Neutrophil (primary cell): Measurements from ENCODE around the gene OPHN1.

Source experiments
- H3K27ac ChIP-seq: fragments of 200-600 bp; sonication (generic); 2 replicates; pipeline ENCODE4 v1.5.1; 2016; ENCODE audit warnings: mild to moderate bottlenecking, moderate library complexity
- H3K27me3 ChIP-seq: fragments of 200-600 bp; sonication (generic); 2 replicates; pipeline ENCODE4 v1.6.0; 2016; ENCODE audit warnings: mild to moderate bottlenecking
- H3K36me3 ChIP-seq: fragments of 200-600 bp; sonication (generic); 2 replicates; pipeline ENCODE4 v1.5.1; 2017
- H3K4me1 ChIP-seq, 2 experiments: fragments of 200-600 bp in 1 of 2; sonication (generic) in 1 of 2; 1 replicate in 1 of 2; 2 replicates in 1 of 2; pipeline versions ENCODE4 v1.5.1 to v1.6.1; 2013 to 2016; ENCODE audit warnings: low read depth in 1 of 2, low read length in 1 of 2, mild to moderate bottlenecking in 1 of 2, moderate library complexity in 1 of 2; ENCODE audit not compliant: control insufficient read depth in 1 of 2, insufficient read depth in 1 of 2
- H3K4me3 ChIP-seq, 2 experiments: fragments of 200-600 bp in 1 of 2; sonication (generic) in 1 of 2; 1 replicate in 1 of 2; 2 replicates in 1 of 2; pipeline ENCODE4 v1.5.1; 2013 to 2016; ENCODE audit warnings: low read depth in 1 of 2, low read length in 1 of 2, mild to moderate bottlenecking in 1 of 2, moderate library complexity in 1 of 2
- H3K9me3 ChIP-seq: fragments of 200-600 bp; sonication (generic); 2 replicates; pipeline ENCODE4 v1.5.1; 2016
- TF ChIP-seq, protein P1 (sequence below): fragments of 200-600 bp; sonication (generic); IDR thresholded peaks from 2 replicates; pipeline ENCODE4 v1.5.1; 2016; ENCODE audit warnings: antibody characterized with exemption

The OPHN1 gene

GRCh38 chrX:68416592-68416991 is 16.7 kb downstream of the OPHN1 start:
- no peak overlapping the region for H3K4me3 ChIP-seq
- H3K4me1 ChIP-seq, result peaks cover 11 to 24% of the 10 kb centered on the region in 2 experiments
- no peaks in the 10 kb centered on the region for H3K27me3 ChIP-seq
- H3K36me3 ChIP-seq, result no peaks in the 10 kb centered on the region
- TF ChIP-seq, protein P1, sequence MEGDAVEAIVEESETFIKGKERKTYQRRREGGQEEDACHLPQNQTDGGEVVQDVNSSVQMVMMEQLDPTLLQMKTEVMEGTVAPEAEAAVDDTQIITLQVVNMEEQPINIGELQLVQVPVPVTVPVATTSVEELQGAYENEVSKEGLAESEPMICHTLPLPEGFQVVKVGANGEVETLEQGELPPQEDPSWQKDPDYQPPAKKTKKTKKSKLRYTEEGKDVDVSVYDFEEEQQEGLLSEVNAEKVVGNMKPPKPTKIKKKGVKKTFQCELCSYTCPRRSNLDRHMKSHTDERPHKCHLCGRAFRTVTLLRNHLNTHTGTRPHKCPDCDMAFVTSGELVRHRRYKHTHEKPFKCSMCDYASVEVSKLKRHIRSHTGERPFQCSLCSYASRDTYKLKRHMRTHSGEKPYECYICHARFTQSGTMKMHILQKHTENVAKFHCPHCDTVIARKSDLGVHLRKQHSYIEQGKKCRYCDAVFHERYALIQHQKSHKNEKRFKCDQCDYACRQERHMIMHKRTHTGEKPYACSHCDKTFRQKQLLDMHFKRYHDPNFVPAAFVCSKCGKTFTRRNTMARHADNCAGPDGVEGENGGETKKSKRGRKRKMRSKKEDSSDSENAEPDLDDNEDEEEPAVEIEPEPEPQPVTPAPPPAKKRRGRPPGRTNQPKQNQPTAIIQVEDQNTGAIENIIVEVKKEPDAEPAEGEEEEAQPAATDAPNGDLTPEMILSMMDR, result no peak
- H3K27ac ChIP-seq, result no peak overlapping the region
- no peaks in the 10 kb centered on the region for H3K9me3 ChIP-seq

- peaks cover 11 to 24% of the 10 kb centered on the region in 2 experiments for H3K4me1 ChIP-seq
- H3K27ac ChIP-seq, result no peak overlapping the region
- no peaks in the 10 kb centered on the region for H3K9me3 ChIP-seq
- no peaks in the 10 kb centered on the region for H3K27me3 ChIP-seq
- TF ChIP-seq, protein P1, result no peak
- H3K36me3 ChIP-seq, result no peaks in the 10 kb centered on the region
- no peak overlapping the region for H3K4me3 ChIP-seq
Measured at GRCh38 chrX:68415316-68415715, 18.0 kb downstream of the OPHN1 start.

- Histone ChIP-seq H3K27me3 (no peaks in the 10 kb centered on the region), H3K4me3 (no peak overlapping the region), H3K27ac (no peak overlapping the region), H3K4me1 (peaks cover 5 to 12% of the 10 kb centered on the region in 2 experiments), H3K9me3 (no peaks in the 10 kb centered on the region), H3K36me3 (no peaks in the 10 kb centered on the region)
- TF ChIP-seq, protein P1, result no peak
Measured at GRCh38 chrX:68413254-68413653, 20.0 kb downstream of the OPHN1 start.

- no peak overlapping the region for H3K4me3 ChIP-seq
- TF ChIP-seq, protein P1, result no peak
- H3K27ac ChIP-seq, result no peak overlapping the region
- H3K36me3 ChIP-seq, result no peaks in the 10 kb centered on the region
- H3K4me1 ChIP-seq, result peaks cover 5 to 12% of the 10 kb centered on the region in 2 experiments
- H3K9me3 ChIP-seq, result no peaks in the 10 kb centered on the region
- no peaks in the 10 kb centered on the region for H3K27me3 ChIP-seq
Measured at GRCh38 chrX:68411729-68412128, 21.6 kb downstream of the OPHN1 start.

GRCh38 chrX:68409194-68409593 is 24.1 kb downstream of the OPHN1 start:
- no peaks in the 10 kb centered on the region for H3K36me3 ChIP-seq
- H3K27ac ChIP-seq, result no peak overlapping the region
- H3K4me3 ChIP-seq, result no peak overlapping the region
- H3K27me3 ChIP-seq, result no peaks in the 10 kb centered on the region
- peaks cover 3 to 5% of the 10 kb centered on the region in 2 experiments for H3K4me1 ChIP-seq
- H3K9me3 ChIP-seq, result no peaks in the 10 kb centered on the region
- TF ChIP-seq, protein P1, result no peak

DNA sequence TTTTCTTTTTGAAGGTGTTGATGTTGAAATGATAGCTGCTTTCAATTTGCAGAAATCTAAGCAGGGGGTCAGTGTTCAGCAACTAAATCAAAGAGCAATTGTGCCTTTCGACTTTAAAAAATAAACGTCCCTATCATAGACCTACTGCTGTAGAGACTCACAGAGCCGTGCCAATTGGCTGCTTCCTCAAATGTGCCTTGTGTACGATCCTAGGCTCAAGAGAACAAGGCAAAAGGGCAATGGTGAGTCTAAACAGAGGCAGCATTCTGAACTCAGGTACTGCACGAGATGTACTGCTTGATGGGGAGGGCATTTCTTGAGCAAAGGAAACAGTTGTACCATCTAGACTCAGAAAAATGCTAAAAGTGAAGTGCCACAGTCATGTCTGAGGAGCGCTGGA is 29.8 kb downstream of the OPHN1 start:
- Histone ChIP-seq H3K4me1 (no peaks in the 10 kb centered on the region), H3K36me3 (no peaks in the 10 kb centered on the region), H3K27ac (no peak overlapping the region), H3K27me3 (no peaks in the 10 kb centered on the region), H3K4me3 (no peak overlapping the region), H3K9me3 (no peaks in the 10 kb centered on the region)
- TF ChIP-seq, protein P1, result no peak
